Measurements from ENCODE around the gene TFF2.

The TFF2 gene

DNA sequence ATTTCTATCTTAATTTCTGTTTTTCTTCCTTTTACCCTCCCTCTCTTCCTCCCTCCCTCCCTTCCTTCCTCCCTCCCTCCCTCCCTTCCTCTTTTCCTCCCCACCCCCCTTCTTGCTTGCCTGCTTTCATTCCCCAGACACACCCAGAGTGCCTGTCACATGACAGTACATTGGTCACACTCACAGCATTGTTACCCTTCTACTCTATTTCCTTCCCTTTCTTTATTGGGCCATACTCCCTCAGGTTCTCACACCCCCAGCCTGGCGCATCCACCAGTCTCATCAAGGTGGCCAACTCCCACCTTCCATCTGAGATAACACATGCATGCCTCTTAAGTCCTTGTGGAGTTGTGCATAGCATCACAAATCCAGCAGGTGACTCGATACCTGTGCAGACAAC lies 34.2 kb upstream of the TFF2 start:
- H3K27ac ChIP-seq = no peak overlapping the region

DNA sequence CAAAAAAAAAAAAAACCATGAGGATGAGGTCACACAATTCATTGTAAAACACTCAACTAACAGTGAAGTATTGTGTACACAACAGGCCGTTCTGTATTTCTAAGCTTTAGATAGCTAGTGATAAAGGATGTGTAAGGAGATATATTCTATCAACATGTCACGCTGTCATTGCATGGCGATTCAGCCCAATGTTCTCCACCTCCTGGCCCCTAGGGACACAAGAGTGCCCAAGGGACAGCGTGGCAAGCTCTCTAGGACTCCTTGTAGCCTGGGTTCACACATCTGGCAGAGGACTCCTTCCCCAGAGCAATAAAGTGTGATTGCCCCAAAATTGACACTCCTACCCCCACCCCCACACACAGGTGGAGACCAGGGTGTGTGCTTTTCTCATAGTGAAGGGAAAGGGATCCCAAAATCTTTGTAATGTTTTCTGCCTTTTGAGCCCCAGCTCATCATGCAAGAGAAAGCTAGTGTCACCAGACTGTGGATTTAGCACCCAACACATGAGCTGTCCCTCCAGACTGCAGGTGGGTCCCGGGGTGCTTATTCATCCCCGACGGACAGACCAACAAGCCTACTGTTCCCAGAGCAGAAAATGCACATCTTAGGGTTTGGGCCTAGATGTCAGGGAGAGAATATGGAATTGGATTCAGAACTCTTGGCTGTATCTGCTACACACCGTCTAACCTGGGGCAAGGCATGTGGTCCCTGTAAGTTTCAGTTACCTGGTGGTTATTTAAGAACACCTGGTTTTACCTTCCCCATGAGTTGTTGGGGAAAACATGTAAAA lies 33.6 kb upstream of the TFF2 start:
- DNase-seq (ENCODE audit: low read depth, low spot score) = no peak
- no peak overlapping the region for H3K27ac ChIP-seq

More for the DNA sequence above, 34.2 kb upstream of the TFF2 start:
- no peak for DNase-seq (ENCODE audit: low read depth, low spot score)

DNA sequence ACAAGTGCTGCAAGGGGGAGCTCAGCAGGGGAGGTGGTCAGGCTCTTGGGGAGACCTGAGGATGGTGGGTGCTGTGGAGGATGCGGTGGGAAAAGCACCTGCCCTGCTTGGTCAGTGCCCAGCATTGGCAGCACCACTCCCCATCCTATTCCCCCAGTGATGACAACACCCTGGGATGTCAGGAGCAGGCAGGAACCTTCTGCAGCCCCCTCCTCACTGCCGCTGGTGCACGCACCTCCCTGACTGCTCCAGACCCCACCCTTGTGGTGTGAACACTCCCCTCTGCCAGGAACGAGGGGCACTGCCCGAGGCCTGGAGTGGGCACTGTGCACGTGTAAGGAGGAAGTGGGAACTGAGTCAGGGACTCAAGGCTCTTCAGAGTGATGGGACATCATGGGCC lies 32.5 kb upstream of the TFF2 start:
- DNase-seq (ENCODE audit: low read depth, low spot score) = no peak
- no peak overlapping the region for H3K27ac ChIP-seq

DNA sequence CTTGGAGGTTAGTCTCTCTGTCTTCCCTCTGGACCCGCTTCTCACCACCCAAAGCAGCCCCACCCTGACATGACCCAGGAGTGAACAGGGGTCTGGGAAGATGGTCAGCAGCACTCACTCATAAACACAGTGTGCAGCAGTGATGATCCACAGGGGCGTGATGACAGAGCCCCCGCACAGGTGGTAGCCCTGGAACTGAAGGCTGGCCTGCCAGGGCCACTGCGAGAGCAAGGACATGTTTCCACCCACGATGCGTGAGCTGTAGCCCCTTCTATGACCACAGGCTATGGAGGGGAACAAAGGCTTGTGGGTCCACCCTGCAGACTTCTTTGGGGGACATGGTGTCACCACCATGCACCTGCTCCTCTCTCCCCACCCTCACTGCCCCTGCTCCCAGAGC lies 32.1 kb upstream of the TFF2 start:
- no peak for DNase-seq (ENCODE audit: low read depth, low spot score)
- no peak overlapping the region for H3K27ac ChIP-seq

DNA sequence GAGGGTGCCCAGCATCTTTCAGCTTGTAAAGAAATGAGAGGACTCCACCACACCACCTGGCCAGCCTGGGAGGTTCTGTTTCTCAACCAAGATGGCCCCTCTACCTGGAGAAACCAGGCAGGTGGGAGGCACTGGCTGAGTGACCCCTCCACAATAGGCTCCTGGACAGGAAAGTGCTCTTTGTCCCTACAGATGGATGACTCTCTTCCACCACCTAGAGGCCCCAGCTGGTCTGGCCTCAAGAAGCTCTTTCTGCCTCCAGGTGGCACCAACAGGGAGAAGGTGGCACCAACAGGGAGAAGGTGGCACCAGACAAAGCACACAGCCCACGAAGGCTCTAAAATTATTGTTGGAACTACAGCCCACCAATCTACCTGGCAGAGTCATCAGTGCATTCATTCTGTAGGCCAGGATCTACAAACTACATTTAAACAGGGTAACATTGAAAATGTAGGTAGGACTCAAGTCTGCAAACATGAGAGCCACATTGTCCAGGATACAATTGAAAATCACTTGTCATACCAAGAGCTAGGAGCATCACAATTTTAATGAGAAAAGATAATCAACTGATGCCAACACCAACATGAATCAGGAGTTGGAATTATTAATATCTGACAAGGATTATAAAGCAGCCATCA lies 30.7 kb upstream of the TFF2 start:
- no peak for DNase-seq (ENCODE audit: low read depth, low spot score)
- no peak overlapping the region for H3K27ac ChIP-seq

DNA sequence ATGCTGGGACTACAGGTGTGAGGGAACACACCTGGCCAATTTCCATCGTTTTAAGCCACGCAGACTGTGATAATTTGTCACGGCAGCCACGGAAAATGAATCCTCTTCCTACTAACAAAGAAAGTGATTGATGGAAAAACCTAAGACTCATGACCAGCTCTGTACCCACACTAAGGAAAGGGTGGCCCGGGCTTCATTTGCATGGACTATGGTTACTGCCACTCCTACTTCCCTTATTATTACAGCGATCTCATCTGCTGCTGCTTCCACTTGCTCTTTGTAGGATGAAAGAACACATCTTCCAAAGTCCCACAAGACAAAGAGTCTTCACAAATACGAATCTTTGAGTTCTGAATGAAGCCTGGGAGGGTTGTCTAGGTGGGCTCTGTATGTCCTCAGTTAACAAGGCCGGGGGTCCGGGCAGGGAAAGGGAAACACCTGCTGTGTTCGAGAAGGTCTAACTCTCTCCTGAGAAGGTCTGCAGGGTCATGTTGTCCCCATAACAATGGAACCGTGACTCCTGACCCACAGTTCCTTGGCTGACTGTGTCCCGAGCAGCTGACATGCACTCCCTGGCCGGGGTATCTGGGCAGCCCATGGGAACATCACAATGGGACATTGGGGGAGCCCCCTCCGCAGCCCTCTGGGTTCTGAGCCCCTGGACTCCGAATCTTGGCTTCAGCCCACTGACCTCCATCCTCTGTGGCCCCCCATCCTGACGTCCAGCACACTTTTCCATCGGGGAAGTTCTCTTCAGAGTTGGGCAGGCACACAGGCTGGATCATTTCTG lies 28.8 kb upstream of the TFF2 start:
- no peak for DNase-seq (ENCODE audit: low read depth, low spot score)
- H3K27ac ChIP-seq = no peak overlapping the region

DNA sequence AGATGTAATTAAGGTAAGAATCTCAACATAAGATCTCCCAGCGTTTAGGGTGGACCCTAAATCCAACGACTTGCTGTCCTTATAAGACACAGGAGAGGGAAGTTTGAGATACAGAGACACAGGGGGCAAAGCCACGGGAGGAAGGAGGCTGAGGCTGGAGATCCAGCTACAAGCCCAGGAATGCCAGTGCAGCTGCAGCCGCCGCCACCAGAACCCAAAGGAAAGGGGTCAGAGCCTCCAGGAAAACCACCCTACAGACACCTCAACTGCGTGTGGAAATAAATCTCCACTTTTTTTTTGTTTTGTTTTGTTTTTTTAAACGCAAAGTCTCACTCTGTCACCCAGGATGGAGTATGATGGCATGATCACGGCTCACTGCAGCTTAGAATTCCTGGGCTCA lies 27.6 kb upstream of the TFF2 start:
- no peak for DNase-seq (ENCODE audit: low read depth, low spot score)
- no peak overlapping the region for H3K27ac ChIP-seq

DNA sequence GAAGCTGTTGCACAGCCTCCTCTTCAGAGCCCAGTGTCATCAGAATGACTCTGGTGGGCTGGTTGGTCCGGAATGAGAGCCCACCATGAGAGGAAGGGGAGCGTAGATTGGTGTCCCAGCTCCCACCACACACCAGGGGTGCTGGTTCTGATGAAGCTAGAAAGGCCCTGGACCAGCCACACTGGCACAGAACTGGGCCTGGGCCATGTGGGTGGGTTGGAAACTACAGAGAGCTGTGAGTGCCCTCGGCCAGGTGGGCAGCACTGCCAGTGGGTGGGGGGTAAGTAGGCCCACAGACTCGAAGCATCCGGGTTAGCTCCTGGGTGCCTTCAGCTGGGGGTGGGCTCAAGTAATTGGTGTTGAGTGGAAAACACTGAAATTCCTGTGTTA lies 27.2 kb upstream of the TFF2 start:
- no peak overlapping the region for H3K27ac ChIP-seq
- no peak for DNase-seq (ENCODE audit: low read depth, low spot score)

DNA sequence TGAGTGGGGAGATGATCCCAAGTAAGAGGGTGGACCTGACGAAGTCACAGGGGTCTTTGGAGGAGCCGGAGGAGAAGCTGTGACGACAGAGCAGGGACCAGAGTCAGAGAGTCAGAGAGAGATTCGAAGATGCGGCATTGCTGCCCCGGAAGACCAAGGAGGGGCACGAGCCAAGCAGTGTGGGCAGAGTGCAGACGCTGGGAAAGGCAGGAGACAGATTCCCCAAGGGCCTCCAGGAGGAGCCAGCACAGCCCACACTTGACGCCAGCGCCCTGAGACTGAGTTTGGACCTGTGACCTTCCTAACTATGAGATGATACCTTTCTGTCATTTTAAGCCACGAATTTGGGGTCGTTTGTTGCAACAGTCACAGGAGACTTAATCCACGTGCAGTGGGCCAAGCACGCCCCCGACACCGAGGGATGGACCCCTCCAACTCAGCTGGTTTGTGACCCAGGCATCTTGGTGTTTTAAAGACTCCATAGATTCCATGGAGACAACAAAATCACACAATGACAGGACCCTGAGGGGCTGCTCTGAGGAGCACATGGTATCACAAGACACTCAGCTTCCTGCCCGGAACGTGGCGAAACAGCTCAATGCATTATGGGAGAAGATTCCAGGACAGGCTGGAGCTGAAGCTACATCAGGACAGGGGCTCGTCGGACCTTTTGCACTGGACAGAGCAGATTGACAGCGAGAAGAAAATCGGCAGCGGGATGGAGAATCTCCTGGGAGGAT lies 26.6 kb upstream of the TFF2 start:
- no peak overlapping the region for H3K27ac ChIP-seq
- no peak for DNase-seq (ENCODE audit: low read depth, low spot score)

DNA sequence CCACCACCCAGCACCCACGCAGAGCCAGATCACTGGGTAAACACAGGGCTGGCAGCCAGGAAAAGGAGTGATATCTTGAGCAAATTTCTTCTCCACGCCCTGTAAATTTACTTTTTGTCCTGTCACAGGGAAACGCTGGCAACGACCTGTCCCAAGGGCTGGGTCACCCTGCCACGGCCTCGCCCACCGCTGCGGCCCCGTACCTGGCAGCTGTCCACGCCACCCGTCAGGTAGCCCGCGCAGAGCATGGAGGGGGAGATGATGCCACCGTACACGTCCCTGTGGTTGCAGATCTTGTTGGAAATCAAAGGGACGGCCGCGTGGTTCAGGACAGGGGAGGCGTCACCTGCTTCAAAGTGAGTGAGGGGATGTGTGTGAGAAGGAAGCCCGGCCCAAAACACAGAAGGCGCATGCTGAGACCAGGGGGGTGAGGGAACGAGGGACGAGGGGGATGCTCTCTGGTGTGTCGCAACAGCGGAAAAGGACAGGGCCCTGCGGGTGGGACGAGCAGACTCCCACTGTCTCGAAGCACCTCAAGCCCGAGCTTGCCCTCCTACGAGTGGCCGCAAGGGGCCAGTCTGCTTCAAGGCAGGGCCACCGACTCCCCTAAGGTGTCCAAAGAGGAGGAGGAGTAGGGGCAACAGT lies 25.7 kb upstream of the TFF2 start:
- DNase-seq (ENCODE audit: low read depth, low spot score) = no peak
- H3K27ac ChIP-seq = no peak overlapping the region

DNA sequence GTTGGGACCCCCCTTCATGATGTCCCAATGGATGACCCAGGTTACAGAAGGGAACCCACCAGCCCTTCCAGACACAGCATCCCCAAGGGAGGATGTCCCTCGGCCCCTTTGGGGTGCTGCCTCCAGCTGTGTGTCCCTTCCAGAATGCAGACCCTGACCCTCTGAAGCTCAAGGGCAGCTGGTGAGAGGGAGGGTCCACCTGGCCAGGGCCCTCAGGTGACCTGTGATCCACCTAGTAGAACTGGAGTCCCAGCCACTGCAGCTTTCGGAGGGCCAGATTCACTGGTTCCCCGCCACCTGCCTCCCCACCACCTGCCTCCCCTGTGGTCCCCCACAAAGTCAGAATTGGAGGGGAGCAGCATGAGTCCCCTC lies 25.2 kb upstream of the TFF2 start:
- no peak for DNase-seq (ENCODE audit: low read depth, low spot score)
- no peak overlapping the region for H3K27ac ChIP-seq

DNA sequence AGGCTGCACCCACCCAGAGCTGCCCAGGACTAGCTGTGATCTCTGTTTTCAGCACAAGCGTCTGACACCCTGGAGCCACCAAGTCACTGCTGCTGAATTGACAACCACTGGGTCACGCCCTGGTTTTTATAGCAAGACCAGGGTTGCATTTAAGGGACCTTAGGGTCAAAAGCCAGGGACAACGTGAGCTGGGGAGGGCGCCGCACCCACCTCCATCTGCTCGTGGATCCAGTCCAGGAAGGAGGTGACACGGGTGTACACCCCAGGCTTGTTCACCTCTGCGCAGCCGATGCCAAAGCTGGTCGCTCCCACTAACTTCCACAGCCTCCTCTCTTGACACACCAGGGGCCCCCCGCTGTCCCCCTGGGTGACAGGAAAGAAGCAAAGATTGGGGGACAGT lies 24.7 kb upstream of the TFF2 start:
- DNase-seq (ENCODE audit: low read depth, low spot score) = no peak
- no peak overlapping the region for H3K27ac ChIP-seq

DNA sequence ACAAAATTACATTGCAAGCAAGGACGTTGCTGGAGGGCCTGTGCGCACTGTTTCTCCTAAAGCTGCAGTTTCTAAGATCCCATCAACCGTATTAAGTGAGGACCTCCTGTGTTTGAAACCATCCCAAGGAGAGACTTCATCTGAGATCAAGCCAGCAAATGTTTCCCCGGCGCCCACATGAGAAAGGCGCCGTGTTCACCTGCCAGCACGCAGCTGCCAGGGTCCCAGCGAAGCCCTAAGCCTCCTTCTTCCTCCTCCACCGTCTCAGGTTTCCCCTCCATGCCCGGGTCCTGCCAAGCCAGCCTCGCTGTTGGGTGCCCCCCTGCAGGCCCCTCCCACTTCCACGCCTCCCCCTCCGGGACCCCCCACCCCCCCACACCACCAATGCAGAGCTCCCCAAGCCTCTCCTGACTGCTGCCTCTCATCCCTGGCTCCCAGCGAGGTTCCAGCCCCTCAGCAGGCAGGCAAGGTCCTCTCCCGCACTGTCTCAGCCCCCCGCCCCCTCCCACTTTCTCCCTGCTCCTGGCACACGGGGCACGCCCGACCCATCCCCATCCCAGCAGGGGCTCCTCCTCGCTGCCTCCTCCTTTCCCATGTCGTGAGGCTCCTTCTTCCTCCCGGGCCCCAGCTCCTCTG lies 24.2 kb upstream of the TFF2 start:
- DNase-seq (ENCODE audit: low read depth, low spot score) = no peak
- H3K27ac ChIP-seq = no peak overlapping the region

DNA sequence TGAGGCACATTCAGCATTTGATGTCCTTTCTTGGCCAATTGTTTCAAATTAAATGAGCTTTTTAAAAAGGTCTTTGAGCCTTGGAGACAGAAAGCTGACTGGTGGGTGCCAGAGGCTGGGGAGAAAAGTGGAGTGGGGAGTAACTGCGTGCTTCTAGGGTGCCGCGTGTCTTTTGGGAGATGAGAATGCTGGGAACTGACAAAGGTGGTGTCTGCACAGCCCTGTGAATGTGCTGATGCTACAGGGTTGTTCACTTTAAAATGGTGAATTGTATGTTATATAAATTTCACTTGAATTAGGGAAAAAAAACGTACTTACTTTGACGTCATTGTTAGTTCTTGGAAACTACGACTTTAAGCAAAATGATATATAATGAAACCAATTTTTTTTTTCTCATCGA lies 23.7 kb upstream of the TFF2 start:
- no peak for DNase-seq (ENCODE audit: low read depth, low spot score)
- H3K27ac ChIP-seq = no peak overlapping the region

DNA sequence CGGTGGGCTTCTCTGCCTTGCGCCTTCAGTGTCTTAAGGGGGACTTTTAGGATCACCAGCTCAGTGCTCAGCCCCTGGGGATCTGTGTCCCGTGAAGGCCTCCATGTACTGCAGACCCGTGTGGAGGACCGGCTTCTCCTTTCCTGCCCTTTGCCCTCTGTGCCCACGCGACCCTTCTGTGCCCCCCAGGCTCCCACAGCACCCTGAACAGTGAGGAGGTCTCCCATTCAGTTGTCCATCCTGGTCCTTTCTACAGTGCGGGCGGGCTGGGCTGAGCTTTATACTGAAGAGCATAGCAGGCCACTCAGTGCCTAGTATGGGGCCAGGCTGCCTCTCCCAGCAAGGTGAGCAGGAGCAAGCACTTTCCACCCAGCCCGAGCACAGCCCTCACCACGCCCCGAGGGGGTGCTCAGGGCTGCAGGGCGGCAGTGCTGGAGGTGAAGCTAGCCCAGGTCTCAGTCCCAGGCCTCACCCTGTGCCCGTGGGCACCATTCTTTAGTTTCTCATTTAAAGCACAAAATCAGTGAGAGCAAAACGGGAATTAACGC lies 23.2 kb upstream of the TFF2 start:
- DNase-seq (ENCODE audit: low read depth, low spot score) = no peak
- no peak overlapping the region for H3K27ac ChIP-seq

DNA sequence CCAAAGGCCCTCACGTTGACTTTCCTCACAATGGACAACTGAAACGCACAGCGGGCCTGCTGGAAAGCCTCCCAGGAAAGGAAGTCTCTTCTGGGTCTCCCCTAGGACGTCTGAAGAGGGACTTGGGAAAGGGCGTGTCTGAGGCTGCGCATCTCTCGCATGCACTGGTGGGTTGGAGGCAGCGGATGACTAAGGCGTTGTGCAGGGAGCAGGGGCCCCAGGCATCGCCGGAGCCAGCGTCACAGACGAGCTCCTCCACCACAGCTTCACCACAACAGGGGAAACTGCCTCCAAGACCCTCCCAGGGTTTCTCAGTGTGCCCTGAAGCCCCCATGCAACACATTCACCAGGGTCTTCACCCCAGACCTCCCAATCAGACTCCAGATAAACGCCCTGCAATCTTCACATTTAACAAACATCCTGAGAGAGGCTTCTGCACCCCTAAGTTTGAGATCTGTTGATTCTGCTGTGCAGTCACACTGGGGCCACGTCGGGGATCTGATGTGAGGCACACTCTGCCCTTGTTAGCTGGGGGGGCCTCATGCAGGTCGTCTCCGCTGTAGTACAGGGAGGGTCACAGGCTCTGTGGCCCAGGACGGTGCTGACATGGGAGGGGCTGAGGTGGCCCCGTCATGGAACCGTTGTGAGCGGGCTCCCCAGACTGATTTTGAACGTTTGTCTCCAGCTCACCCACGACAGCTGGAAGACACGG lies 22.6 kb upstream of the TFF2 start:
- no peak for DNase-seq (ENCODE audit: low read depth, low spot score)
- H3K27ac ChIP-seq = no peak overlapping the region

DNA sequence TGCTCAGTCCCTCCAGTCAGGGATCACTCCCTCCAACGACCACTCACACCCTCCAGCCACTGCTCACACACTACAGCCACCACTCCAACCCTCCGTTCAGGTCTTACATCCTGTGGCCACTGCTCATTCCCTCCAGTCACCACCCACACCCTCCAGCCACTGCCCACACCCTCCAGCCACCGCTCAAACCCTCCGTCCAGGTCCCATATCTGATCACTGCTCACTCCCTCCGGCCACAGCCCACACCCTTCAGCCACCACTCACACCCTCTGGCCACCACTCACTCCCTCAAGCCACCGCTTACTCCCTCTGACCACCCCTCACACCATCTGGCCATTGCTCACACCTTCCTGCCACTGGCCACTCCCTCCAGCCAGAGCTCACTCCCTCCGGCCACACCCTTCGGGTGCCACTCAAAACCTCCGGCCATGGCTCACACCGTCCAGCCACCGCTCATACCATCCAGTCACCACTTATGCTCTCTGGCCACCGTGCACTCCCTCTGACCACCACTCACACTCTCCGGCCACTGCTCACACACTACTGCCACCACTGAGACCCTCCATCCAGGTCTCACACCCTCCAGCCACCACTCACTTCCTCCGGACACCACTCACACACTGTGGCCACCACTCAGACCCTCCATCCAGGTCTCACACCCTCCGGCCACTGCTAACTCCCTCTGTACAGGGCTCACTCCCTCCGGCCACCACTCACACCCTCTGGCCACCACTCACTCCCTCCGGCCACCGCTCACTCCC lies 20.3 kb upstream of the TFF2 start:
- no peak for DNase-seq (ENCODE audit: low read depth, low spot score)
- H3K27ac ChIP-seq = no peak overlapping the region

DNA sequence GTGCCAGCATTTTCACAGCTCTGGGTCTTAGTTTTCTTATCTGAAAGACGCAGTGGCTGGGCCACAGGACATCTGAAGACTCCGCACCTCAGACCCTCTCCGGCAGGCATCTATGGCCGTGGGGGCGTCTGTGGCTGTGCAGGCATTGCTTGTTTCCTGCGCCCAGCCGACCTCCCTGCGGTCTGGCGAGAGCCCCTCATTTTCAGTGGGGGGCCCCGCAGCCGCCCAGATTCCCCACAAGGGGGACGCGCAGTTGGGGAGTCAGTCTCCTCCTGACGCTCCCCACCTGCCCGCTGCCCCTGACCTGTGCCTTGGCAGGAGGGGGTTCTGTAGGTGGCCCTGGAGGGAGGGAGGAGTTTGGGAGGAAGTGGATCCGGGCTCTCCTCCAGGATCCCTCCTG lies 19.0 kb upstream of the TFF2 start:
- no peak overlapping the region for H3K27ac ChIP-seq
- no peak for DNase-seq (ENCODE audit: low read depth, low spot score)

All from epithelial cell of prostate (primary cell).